Testis (tissue), 3 donors: Measurements from ENCODE around the gene TBC1D17. TPM values are rescaled to one million over a fixed set of nuclear protein-coding genes. Genes with fewer than 3 reads are reported as not detected.
A peak's percentile ranks its signal among the peaks of the same experiment; 100 is the strongest.

Experiments used
- DNase-seq: peaks from one replicate; pipeline ENCODE4 v3.0.0-alpha.2; 2019
- H3K27ac ChIP-seq, 2 donors: fragments of 200-600 bp; sonication (generic); one replicate each; pipeline ENCODE4 v1.5.1; 2019
- H3K27me3 ChIP-seq: fragments of 200-600 bp; sonication (generic); one replicate; pipeline ENCODE4 v1.5.1; 2019
- H3K36me3 ChIP-seq: fragments of 200-600 bp; sonication (generic); one replicate; pipeline ENCODE4 v1.5.1; 2017; ENCODE audit warnings: low read depth; ENCODE audit errors: missing control alignments
- H3K4me1 ChIP-seq: fragments of 200-600 bp; sonication (generic); one replicate; pipeline ENCODE4 v1.5.1; 2019
- H3K4me3 ChIP-seq, 2 donors: fragments of 200-600 bp; sonication (generic); one replicate each; pipeline ENCODE4 v1.5.1; 2017 to 2019
- H3K9me3 ChIP-seq: fragments of 200-600 bp; sonication (generic); one replicate; pipeline ENCODE4 v1.5.1; 2017
- POLR2A ChIP-seq: fragments of 450-650 bp; IDR thresholded peaks from one replicate; pipeline ENCODE4 v1.6.1; 2017; ENCODE audit warnings: antibody characterized with exemption, mild to moderate bottlenecking, moderate library complexity
- WGBS, 2 donors: methylation state at CpG; one replicate each; pipeline ENCODE4 v1.1.5; 2018; 5-methylcytosine and 5-hydroxymethylcytosine counted together
- intact Hi-C: fragments of 100-400 bp; cut with DNase I; formaldehyde crosslinking; loops from one replicate; pipeline ENCODE4 v1.15.1; 2023; ENCODE audit warnings: low total_unique reads
- polyA plus RNA-seq: library from polyadenylated mRNA; stranded (reverse); fragments of 350-450 nt; fragmentation: Illumina TruSeq; extraction: RNeasy Lipid Tissue Mini Kit (QIAGEN cat#74804); gene quantifications from one replicate; pipeline ENCODE4 v1.2.3, GENCODE V29; 2014; ENCODE audit warnings: low read depth, low replicate concordance; ENCODE audit not compliant: insufficient read depth
- total RNA-seq, 2 donors: library from RNA; depleted of rRNA; stranded (reverse); fragments of >200 nt; gene quantifications; one replicate each; pipeline ENCODE4 v1.2.3, GENCODE V29; 2016
- TF ChIP-seq, protein P1 (sequence below), 3 experiments: fragments of 450-650 bp in 2 of 3; fragments of 200-600 bp in 1 of 3; sonication (generic) in 1 of 3; IDR thresholded peaks; one replicate each; pipeline ENCODE4 v1.5.1; 2016 to 2019; ENCODE audit warnings: antibody characterized with exemption in 3 of 3, mild to moderate bottlenecking in 2 of 3, moderate library complexity in 1 of 3

TBC1D17 gene
- total and polyA plus RNA-seq, 3 donors from 2014 or later, result 31.1 to 49.1 (median 47.2) TPM

GRCh38 chr19:49846408-49846807 lies 31.1 kb upstream of the TBC1D17 start:
- DNase-seq, result no peak
- TF ChIP-seq, protein P1, sequence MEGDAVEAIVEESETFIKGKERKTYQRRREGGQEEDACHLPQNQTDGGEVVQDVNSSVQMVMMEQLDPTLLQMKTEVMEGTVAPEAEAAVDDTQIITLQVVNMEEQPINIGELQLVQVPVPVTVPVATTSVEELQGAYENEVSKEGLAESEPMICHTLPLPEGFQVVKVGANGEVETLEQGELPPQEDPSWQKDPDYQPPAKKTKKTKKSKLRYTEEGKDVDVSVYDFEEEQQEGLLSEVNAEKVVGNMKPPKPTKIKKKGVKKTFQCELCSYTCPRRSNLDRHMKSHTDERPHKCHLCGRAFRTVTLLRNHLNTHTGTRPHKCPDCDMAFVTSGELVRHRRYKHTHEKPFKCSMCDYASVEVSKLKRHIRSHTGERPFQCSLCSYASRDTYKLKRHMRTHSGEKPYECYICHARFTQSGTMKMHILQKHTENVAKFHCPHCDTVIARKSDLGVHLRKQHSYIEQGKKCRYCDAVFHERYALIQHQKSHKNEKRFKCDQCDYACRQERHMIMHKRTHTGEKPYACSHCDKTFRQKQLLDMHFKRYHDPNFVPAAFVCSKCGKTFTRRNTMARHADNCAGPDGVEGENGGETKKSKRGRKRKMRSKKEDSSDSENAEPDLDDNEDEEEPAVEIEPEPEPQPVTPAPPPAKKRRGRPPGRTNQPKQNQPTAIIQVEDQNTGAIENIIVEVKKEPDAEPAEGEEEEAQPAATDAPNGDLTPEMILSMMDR (IDR thresholded peaks at IDR 0.05), result no peak
- no peak for TF ChIP-seq POLR2A
- WGBS, 2 donors, result 78 to 86% methylated on average over 5 of the region's 5 CpGs
- Histone ChIP-seq H3K27ac (no peak overlapping the region), H3K9me3 (no peaks in the 10 kb centered on the region), H3K4me1 (no peaks in the 10 kb centered on the region), H3K4me3 (no peak overlapping the region), H3K27me3 (no peaks in the 10 kb centered on the region), H3K36me3 (no peaks in the 10 kb centered on the region)
- intact Hi-C loops, result no loop called here

DNA sequence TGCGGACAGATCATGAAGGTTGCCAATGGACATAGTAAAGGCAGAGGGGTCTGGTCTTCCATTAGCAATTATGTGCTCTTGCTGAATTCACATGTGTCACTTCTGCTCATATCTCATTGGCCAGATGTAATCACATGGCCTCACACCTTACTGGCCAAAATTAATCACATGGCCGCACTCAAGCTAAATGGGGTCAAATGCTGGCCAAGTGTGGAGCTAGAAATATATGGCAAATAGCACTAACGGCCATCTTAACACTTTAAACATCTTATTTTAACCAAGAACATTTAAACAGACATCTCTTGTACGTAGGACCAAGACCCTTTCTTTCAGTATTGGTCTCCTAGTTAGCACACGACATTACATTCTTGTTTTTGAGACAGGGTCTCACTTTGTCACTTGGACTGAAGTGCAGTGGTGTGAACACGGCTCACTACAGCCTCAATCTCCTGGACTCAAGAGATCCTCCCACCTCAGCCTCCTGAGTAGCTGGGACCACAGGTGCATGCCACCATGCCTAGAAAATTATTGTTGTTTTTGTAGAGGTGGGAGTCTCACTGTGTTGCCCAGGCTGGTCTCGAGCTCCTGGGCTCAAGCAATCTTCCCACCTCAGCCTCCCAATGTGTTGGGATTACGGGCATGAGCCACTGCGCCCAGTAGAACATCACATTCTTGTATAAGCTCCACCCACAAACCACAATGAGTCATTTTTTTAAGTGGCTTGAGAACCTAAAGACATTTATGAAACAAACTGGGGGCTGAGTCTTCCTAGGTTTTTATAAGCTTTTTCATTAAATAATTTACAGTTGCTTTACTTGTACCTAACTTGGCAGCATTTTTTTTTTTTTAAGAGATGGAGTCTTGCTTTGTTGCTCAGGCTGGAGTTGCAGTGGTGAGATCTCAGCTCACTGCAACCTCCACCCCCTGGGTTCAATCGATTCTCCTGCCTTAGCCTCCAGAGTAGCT lies 29.5 kb upstream of the TBC1D17 start:
- intact Hi-C loops, result no loop called here
- Histone ChIP-seq H3K9me3 (no peaks in the 10 kb centered on the region), H3K4me1 (peaks cover 11% of the 10 kb centered on the region), H3K27ac (no peak overlapping the region), H3K4me3 (no peak overlapping the region), H3K36me3 (no peaks in the 10 kb centered on the region), H3K27me3 (no peaks in the 10 kb centered on the region)
- DNase-seq, result no peak
- WGBS, 2 donors, result 81 to 90% methylated on average over 10 of the region's 10 CpGs
- TF ChIP-seq, protein P1 (IDR thresholded peaks at IDR 0.05), result no peak
- no peak for TF ChIP-seq POLR2A

DNA sequence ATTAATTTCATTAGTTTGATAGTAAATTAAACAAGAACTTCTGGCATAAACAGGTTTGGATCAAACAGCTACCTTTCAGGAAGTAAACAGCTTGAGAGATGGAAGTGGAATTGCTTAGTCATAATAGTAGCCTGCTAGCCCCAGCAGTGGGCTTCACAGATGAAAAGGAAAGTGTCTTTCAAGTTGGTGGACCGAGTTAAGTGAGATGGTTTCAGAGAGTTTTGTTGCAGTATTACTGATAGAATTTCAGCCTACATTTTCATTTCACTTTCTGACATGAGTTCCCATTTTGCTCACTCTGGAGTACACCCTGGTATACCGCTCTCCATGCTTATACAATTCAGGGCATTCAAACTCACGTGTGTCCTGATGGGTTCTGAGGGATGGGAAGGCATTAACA lies 28.6 kb upstream of the TBC1D17 start:
- no peak for DNase-seq
- intact Hi-C loops, result no loop called here
- TF ChIP-seq POLR2A, result no peak
- TF ChIP-seq, protein P1 (IDR thresholded peaks at IDR 0.05), result no peak

GRCh38 chr19:49849433-49850220 lies 27.9 kb upstream of the TBC1D17 start:
- TF ChIP-seq, protein P1 (IDR thresholded peaks at IDR 0.05), result no peak
- TF ChIP-seq POLR2A, result no peak
- no peaks in the 10 kb centered on the region for H3K9me3 ChIP-seq
- peak overlapping the region; percentile 97 to 100 for H3K27ac ChIP-seq
- H3K36me3 ChIP-seq, result no peaks in the 10 kb centered on the region
- peaks cover 21% of the 10 kb centered on the region for H3K4me1 ChIP-seq
- DNase-seq, result no peak
- intact Hi-C loops, result no loop called here
- H3K4me3 ChIP-seq, result peak overlapping the region; percentile 78 to 88
- no peaks in the 10 kb centered on the region for H3K27me3 ChIP-seq
- 58 to 72% methylated on average over 15 of the region's 15 CpGs for WGBS, 2 donors

More for the DNA sequence above, 28.6 kb upstream of the TBC1D17 start:
- H3K27ac ChIP-seq, result no peak overlapping the region
- H3K4me3 ChIP-seq, result no peak overlapping the region
- H3K4me1 ChIP-seq, result peaks cover 20% of the 10 kb centered on the region
- H3K9me3 ChIP-seq, result no peaks in the 10 kb centered on the region
- no peaks in the 10 kb centered on the region for H3K36me3 ChIP-seq
- no peaks in the 10 kb centered on the region for H3K27me3 ChIP-seq
- 81 to 91% methylated on average over 3 of the region's 3 CpGs for WGBS, 2 donors
